ENCODE results near the gene FPGS. TPM values are rescaled to one million over a fixed set of nuclear protein-coding genes. Genes with fewer than 3 reads are reported as not detected.

The FPGS gene
- total RNA-seq, 8 experiments from 2014 or later: 13.6 to 55.7 (median 28.6) TPM

- no CpG with 5 or more reads among the region's 123 CpGs for WGBS, 10 experiments
Observed at GRCh38 chr9:127785023-127785932, 17.4 kb upstream of the FPGS start.

DNA sequence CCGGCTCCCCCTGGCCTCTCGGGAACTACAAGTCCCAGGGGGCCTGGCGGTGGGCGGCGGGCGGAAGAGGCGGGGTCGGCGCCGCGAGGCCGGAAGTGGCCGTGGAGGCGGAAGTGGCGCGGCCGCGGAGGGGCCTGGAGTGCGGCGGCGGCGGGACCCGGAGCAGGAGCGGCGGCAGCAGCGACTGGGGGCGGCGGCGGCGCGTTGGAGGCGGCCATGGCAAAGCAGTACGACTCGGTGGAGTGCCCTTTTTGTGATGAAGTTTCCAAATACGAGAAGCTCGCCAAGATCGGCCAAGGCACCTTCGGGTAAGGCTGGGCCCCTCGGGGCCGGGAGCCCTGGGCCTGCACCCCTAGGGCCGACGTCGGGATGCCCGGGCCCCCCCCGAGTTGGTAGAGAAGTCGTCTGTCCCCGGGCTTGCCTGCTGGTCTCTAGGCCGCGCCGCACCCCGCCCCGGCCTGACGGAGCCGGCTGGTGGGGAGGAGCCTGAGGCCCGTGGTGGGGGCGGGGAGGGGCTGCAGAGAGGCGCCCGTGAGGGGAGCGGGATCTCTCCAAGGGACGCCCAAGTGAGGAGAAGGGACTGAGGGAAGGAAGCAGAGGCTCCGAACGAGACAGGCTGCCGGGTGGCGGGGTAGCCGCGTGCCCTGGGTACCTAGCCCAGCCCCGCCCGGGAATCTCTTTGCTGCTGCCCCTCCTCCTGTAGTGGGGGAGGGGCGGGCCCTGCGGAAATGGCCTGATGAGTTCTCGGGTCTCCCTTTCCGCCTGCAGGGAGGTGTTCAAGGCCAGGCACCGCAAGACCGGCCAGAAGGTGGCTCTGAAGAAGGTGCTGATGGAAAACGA lies 16.5 kb upstream of the FPGS start, which contains the start of gene CDK9:
Gene CDK9 (plus strand): TSS at position 102 of the 840 bp plus-strand sequence. CDS start 115 bp downstream, at position 217.
- peak; percentile 78 to 89 (median 82) for ATAC-seq (replicated peaks in 6 of 8)
- H3K4me3 ChIP-seq: peak within 1 kb of the TSS; percentile 70 to 99 (median 86)
- H3K4me1 ChIP-seq (replicated peaks in 1 of 2): peaks cover 5 to 6% of the 10 kb centered on the region in 2 donors
- in situ Hi-C loops (cut with MboI; ENCODE audit: low pct_unique_long_range_greater_than_20kb in 2 of 9, low sequenced_read_pairs in 9 of 9, unreplicated experiment in 9 of 9): no loop called here
- H3K27ac ChIP-seq: peak within 1 kb of the TSS; percentile 96 to 98
- 0 to 3% (median 0%) methylated on average over 1 to 12 of the region's 75 CpGs; no CpG with 5 or more reads in 6 of the 10 experiments for WGBS, 10 experiments

More at GRCh38 chr9:127785023-127785932, 17.4 kb upstream of the FPGS start:
- peaks cover 5 to 6% of the 10 kb centered on the region in 2 donors for H3K4me1 ChIP-seq (replicated peaks in 1 of 2)
- in situ Hi-C loops (cut with MboI; ENCODE audit: low pct_unique_long_range_greater_than_20kb in 2 of 9, low sequenced_read_pairs in 9 of 9, unreplicated experiment in 9 of 9): no loop called here
- peak overlapping the region; percentile 70 to 99 (median 86) for H3K4me3 ChIP-seq
- H3K27ac ChIP-seq: peak overlapping the region; percentile 96 to 98
- ATAC-seq (replicated peaks in 6 of 8): peak; percentile 49 to 68 (median 56)

GRCh38 chr9:127786773-127787104 lies 15.9 kb upstream of the FPGS start:
- Histone ChIP-seq H3K4me3 (peak overlapping the region; percentile 70 to 99 (median 86)), H3K27ac (peak overlapping the region; percentile 96 to 98), H3K4me1 (replicated peaks in 1 of 2) (peaks cover 5 to 6% of the 10 kb centered on the region in 2 donors)
- in situ Hi-C loops (cut with MboI; ENCODE audit: low pct_unique_long_range_greater_than_20kb in 2 of 9, low sequenced_read_pairs in 9 of 9, unreplicated experiment in 9 of 9): no loop called here
- no peak for ATAC-seq (replicated peaks in 6 of 8)
- 0 to 8% (median 0%) methylated on average over 1 to 12 of the region's 12 CpGs; no CpG with 5 or more reads in 2 of the 10 experiments for WGBS, 10 experiments

GRCh38 chr9:127788337-127789011 lies 14.2 kb upstream of the FPGS start:
- Histone ChIP-seq H3K4me1 (replicated peaks in 1 of 2) (peaks cover 5 to 6% of the 10 kb centered on the region in 2 donors), H3K27ac (no peak overlapping the region), H3K4me3 (no peak overlapping the region)
- in situ Hi-C loops (cut with MboI; ENCODE audit: low pct_unique_long_range_greater_than_20kb in 2 of 9, low sequenced_read_pairs in 9 of 9, unreplicated experiment in 9 of 9): no loop called here
- WGBS, 10 experiments: 60 to 100% (median 91%) methylated on average over 1 to 7 of the region's 26 CpGs; no CpG with 5 or more reads in 3 of the 10 experiments
- no peak for ATAC-seq (replicated peaks in 6 of 8)

DNA sequence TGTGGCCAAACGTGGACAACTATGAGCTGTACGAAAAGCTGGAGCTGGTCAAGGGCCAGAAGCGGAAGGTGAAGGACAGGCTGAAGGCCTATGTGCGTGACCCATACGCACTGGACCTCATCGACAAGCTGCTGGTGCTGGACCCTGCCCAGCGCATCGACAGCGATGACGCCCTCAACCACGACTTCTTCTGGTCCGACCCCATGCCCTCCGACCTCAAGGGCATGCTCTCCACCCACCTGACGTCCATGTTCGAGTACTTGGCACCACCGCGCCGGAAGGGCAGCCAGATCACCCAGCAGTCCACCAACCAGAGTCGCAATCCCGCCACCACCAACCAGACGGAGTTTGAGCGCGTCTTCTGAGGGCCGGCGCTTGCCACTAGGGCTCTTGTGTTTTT lies 13.5 kb upstream of the FPGS start:
- Histone ChIP-seq H3K4me1 (replicated peaks in 1 of 2) (peaks cover 5 to 6% of the 10 kb centered on the region in 2 donors), H3K27ac (no peak overlapping the region), H3K4me3 (no peak overlapping the region)
- WGBS, 10 experiments: 60 to 100% (median 97%) methylated on average over 1 to 17 of the region's 25 CpGs; no CpG with 5 or more reads in 2 of the 10 experiments
- no peak for ATAC-seq (replicated peaks in 6 of 8)
- in situ Hi-C loops (cut with MboI; ENCODE audit: low pct_unique_long_range_greater_than_20kb in 2 of 9, low sequenced_read_pairs in 9 of 9, unreplicated experiment in 9 of 9): no loop called here

DNA sequence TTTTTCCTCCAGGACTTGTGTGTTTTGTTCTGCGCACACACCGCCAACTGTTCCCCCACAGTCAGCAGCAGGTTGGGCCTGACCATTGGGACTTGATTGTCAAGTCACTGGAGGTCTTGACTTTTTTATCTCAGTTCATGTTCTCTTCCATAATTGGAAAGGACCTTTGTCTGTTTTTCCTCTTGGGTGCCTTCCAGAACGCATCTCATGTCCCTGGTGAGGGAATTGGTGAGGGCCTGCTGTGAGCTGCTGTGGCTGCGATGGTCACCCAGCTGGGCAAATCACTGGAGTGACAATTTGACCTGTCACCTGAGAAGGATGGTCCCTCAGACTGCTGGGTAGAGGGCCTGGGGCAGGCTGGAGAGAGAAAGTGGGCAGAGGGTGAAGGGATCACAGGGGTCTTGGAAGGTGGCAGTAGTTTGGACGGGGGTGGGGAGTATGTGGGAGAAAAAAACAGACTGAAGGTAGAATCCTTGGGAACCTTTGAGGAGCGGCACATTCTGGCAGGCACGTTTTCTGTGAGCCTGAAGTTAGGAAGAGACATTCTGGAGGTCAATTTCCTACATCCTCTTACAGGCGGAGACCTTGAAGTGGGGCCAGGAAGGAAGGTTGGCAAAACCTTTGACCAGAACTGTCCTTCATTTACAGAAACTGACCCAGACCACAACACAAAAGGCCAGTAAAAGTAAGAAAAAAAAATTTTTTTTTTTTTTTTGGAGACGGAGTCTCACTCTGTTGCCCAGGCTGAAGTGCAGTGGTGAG lies 12.4 kb upstream of the FPGS start:
- Histone ChIP-seq H3K27ac (no peak overlapping the region), H3K4me1 (replicated peaks in 1 of 2) (peaks cover 3 to 5% of the 10 kb centered on the region in 2 donors), H3K4me3 (no peak overlapping the region)
- in situ Hi-C loops (cut with MboI; ENCODE audit: low pct_unique_long_range_greater_than_20kb in 2 of 9, low sequenced_read_pairs in 9 of 9, unreplicated experiment in 9 of 9): no loop called here
- WGBS, 10 experiments: 80 to 100% (median 99%) methylated on average over 1 to 6 of the region's 9 CpGs
- no peak for ATAC-seq (replicated peaks in 6 of 8)

GRCh38 chr9:127791085-127791484 lies 11.6 kb upstream of the FPGS start:
- in situ Hi-C loops (cut with MboI; ENCODE audit: low pct_unique_long_range_greater_than_20kb in 2 of 9, low sequenced_read_pairs in 9 of 9, unreplicated experiment in 9 of 9): no loop called here
- WGBS, 10 experiments: 0 to 100% (median 90%) methylated on average over 1 to 4 of the region's 4 CpGs; no CpG with 5 or more reads in 5 of the 10 experiments
- H3K27ac ChIP-seq: no peak overlapping the region
- H3K4me1 ChIP-seq (replicated peaks in 1 of 2): peaks cover 3 to 5% of the 10 kb centered on the region in 2 donors
- no peak for ATAC-seq (replicated peaks in 6 of 8)
- no peak overlapping the region for H3K4me3 ChIP-seq

GRCh38 chr9:127792417-127793031 lies 10.2 kb upstream of the FPGS start:
- in situ Hi-C loops (cut with MboI; ENCODE audit: low pct_unique_long_range_greater_than_20kb in 2 of 9, low sequenced_read_pairs in 9 of 9, unreplicated experiment in 9 of 9): no loop called here
- ATAC-seq (replicated peaks in 6 of 8): no peak
- Histone ChIP-seq H3K4me1 (replicated peaks in 1 of 2) (no peaks in the 10 kb centered on the region), H3K27ac (no peak overlapping the region), H3K4me3 (no peak overlapping the region)
- WGBS, 10 experiments: 66 to 100% (median 84%) methylated on average over 1 to 5 of the region's 7 CpGs

DNA sequence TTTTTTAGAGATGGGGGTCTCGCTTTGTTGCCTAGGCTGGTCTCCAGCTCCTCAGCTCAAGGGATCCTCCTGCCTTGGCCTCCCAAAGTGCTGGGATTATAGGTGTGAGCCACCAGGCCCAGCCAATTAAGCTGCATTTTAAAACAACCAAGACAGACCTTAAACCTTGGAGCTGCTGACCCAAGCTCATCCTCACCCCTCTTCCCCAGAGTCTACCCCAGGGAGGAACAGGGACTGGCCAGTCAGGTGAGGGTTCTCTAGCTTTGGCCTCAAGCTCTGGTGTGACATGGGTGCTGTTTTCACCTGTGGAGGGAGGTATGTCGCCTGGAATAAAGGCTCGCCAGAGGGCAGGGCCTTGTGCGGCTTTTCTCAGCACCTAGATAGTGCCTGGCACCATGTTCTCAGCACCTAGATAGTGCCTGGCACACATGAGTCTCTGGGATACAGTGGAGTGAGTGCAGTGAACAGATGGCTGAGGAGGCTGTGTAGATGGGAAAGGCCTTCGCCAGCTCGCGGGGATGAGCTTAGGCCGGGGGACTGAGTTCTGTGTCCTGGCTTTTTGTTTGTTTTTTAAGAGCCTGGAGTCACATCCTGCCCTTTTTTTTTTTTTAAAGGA lies 9.5 kb upstream of the FPGS start:
- no peak overlapping the region for H3K4me3 ChIP-seq
- no peaks in the 10 kb centered on the region for H3K4me1 ChIP-seq (replicated peaks in 1 of 2)
- WGBS, 10 experiments: 13 to 100% (median 58%) methylated on average over 1 to 6 of the region's 8 CpGs; no CpG with 5 or more reads in 2 of the 10 experiments
- in situ Hi-C loops (cut with MboI; ENCODE audit: low pct_unique_long_range_greater_than_20kb in 2 of 9, low sequenced_read_pairs in 9 of 9, unreplicated experiment in 9 of 9): no loop called here
- ATAC-seq (replicated peaks in 6 of 8): peak in 7 of 8 experiments; percentile 4 to 66 (median 51)
- no peak overlapping the region for H3K27ac ChIP-seq

- Histone ChIP-seq H3K27ac (no peak overlapping the region), H3K4me3 (no peak overlapping the region), H3K4me1 (replicated peaks in 1 of 2) (no peaks in the 10 kb centered on the region)
- peak in 1 of 8 experiments; percentile 7 for ATAC-seq (replicated peaks in 6 of 8)
- WGBS, 10 experiments: 80 to 100% (median 94%) methylated on average over 1 to 8 of the region's 14 CpGs; no CpG with 5 or more reads in 4 of the 10 experiments
- in situ Hi-C loops (cut with MboI; ENCODE audit: low pct_unique_long_range_greater_than_20kb in 2 of 9, low sequenced_read_pairs in 9 of 9, unreplicated experiment in 9 of 9): no loop called here
Observed at GRCh38 chr9:127794001-127794791, 8.5 kb upstream of the FPGS start.

All from motor neuron (in vitro differentiated cells).